Lower leg skin (tissue), 4 donors: ENCODE measurements around the gene RHCE. TPM values are rescaled to one million over a fixed set of nuclear protein-coding genes. Genes with fewer than 3 reads are reported as not detected.

Source experiments
- DNase-seq, 2 donors: peaks; one replicate each; pipeline ENCODE4 v3.0.0-alpha.2; 2019; ENCODE audit warnings: low spot score in 2 of 2
- H3K4me3 ChIP-seq: fragments of 200-600 bp; sonication (generic); 2 replicates; pipeline ENCODE4 v1.5.1; 2017; ENCODE audit warnings: mild to moderate bottlenecking, low read depth; ENCODE audit not compliant: poor library complexity, severe bottlenecking
- POLR2A ChIP-seq, 2 donors: fragments of 450-650 bp; IDR thresholded peaks; one replicate each; pipeline ENCODE4 v1.6.1; 2016 to 2017; ENCODE audit warnings: antibody characterized with exemption in 2 of 2, mild to moderate bottlenecking in 1 of 2, moderate library complexity in 1 of 2
- WGBS, 2 donors: methylation state at CpG; one replicate each; pipeline ENCODE4 v1.1.5; 2018; 5-methylcytosine and 5-hydroxymethylcytosine counted together
- intact Hi-C: fragments of 100-400 bp; cut with DNase I; formaldehyde crosslinking; loops from one replicate; pipeline ENCODE4 v1.15.0; 2023; ENCODE audit warnings: low total_unique reads
- total RNA-seq, 4 donors: library from RNA; depleted of rRNA; stranded (reverse); fragments of >200 nt; gene quantifications; one replicate each; pipeline ENCODE4 v1.1.0, GENCODE V29; 2016
- TF ChIP-seq, protein P1 (sequence below), 3 donors: fragments of 450-650 bp; IDR thresholded peaks; one replicate each; pipeline ENCODE4 v1.5.1; 2016; ENCODE audit warnings: antibody characterized with exemption in 3 of 3, mild to moderate bottlenecking in 3 of 3, moderate library complexity in 2 of 3

RHCE gene
- total RNA-seq, 4 donors from 2014 or later, result 0.16 to 1.4 (median 0.61) TPM; not detected in 1

DNA sequence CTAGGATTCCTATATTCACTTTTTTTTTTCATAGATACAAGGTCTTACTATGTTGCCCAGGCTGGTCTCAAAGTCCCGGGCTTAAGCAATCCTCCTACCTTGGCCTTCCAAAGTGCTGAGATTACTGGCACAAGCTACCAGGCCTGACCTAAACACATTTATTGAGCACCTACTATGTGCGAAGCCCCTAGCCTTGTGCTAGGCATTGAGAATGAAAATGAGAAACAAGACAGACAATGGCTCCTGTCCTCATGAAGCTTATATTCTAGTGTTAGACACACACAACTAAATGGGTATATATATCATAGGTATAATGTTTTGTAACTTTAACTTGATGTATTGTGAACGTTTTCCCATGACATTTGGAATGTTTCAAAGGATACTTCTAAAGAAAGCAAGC lies 71.0 kb downstream of the RHCE start:
- no peak for DNase-seq
- 92 to 93% methylated on average over 3 of the region's 3 CpGs for WGBS, 2 donors
- H3K4me3 ChIP-seq, result no peak overlapping the region
- intact Hi-C loops, result no loop called here
- TF ChIP-seq, protein P1, sequence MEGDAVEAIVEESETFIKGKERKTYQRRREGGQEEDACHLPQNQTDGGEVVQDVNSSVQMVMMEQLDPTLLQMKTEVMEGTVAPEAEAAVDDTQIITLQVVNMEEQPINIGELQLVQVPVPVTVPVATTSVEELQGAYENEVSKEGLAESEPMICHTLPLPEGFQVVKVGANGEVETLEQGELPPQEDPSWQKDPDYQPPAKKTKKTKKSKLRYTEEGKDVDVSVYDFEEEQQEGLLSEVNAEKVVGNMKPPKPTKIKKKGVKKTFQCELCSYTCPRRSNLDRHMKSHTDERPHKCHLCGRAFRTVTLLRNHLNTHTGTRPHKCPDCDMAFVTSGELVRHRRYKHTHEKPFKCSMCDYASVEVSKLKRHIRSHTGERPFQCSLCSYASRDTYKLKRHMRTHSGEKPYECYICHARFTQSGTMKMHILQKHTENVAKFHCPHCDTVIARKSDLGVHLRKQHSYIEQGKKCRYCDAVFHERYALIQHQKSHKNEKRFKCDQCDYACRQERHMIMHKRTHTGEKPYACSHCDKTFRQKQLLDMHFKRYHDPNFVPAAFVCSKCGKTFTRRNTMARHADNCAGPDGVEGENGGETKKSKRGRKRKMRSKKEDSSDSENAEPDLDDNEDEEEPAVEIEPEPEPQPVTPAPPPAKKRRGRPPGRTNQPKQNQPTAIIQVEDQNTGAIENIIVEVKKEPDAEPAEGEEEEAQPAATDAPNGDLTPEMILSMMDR (IDR thresholded peaks at IDR 0.05), result no peak
- TF ChIP-seq POLR2A (IDR thresholded peaks at IDR 0.05), result no peak

DNA sequence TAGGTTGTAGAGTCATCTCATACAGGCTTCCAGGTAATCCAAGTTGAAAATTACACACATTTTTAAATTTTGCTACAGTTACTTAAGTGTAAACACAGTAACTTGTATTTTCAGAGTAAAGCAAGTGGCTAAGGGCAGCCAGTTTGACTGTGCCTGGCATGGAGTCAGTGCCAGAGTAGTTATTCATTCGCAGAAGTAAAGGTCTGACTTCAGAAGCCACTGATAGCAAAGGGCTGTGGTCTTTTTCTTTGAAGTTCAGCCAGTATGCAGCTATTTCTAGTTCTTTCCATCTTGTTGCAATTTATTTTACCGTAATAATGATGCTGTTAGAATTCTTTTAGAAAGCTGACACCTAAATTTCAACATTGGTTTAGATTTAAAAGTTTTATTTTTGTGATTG lies 73.1 kb downstream of the RHCE start:
- H3K4me3 ChIP-seq, result no peak overlapping the region
- 48 to 70% methylated on average over 2 of the region's 2 CpGs for WGBS, 2 donors
- intact Hi-C loops, result no loop called here
- no peak for DNase-seq
- TF ChIP-seq, protein P1 (IDR thresholded peaks at IDR 0.05), result no peak
- no peak for TF ChIP-seq POLR2A (IDR thresholded peaks at IDR 0.05)

DNA sequence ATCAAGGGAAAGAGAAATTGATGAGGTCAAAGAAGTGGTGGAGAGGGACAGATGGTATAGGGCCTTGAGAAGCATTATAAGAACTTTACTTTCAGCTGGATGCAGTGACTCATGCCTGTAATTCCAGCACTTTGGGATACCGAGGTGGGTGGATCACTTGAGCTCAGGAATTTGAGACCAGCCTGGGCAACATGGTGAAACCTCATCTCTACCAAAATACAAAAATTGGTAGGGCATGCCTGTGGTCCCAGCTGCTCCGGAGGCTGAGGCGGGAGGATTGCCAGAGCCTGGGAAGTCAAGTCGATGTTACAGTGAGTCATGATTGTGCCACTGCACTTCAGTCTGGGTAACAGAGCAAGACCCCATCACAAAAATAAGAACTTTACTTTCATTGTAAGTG lies 76.8 kb downstream of the RHCE start:
- intact Hi-C loops, result no loop called here
- TF ChIP-seq POLR2A (IDR thresholded peaks at IDR 0.05), result no peak
- TF ChIP-seq, protein P1 (IDR thresholded peaks at IDR 0.05), result no peak
- no peak for DNase-seq
- WGBS, 2 donors, result 24 to 38% methylated on average over 4 of the region's 4 CpGs
- H3K4me3 ChIP-seq, result no peak overlapping the region

DNA sequence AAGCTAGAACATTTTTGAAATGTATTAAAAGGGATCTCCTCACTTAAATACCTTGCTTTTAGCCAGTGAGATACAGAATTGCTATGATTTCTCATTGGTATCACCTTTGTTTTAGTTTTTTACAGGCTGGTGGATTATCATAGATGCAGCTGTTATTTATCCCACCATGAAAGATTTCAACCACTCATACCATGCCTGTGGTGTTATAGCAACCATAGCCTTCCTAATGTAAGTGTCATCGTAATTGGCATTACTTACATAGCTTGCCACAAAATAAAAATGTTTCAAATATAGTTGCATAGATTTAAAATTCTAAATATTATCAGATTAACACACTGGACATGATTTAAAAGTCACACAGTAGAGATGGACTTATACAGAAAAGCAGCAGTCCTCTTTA lies 77.8 kb downstream of the RHCE start:
- intact Hi-C loops, result no loop called here
- 97 to 98% methylated on average over 1 of the region's 1 CpG for WGBS, 2 donors
- no peak for DNase-seq
- TF ChIP-seq, protein P1 (IDR thresholded peaks at IDR 0.05), result no peak
- no peak for TF ChIP-seq POLR2A (IDR thresholded peaks at IDR 0.05)
- no peak overlapping the region for H3K4me3 ChIP-seq

DNA sequence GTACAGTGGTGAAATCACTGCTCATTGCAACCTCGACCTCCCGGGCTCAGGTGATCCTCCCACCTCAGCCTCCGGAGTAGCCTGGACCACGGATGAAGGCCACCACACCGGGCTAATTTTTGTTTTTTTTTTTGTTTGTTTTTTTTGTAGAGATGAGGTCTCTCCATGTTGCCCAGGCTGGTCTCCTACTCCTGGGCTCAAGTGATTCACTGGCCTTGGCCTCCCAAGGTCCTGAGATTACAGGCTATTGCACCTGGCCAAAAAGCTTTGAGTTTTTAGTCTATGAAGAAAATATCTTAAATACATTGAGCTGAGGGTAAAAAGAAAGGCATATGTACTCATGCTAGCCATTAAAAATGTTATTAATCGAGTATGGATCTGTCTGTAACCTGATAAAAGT lies 78.9 kb downstream of the RHCE start:
- whole genome bisulfite sequencing, 2 donors, result 76 to 87% methylated on average over 6 of the region's 6 CpGs
- intact Hi-C loops, result no loop called here
- TF ChIP-seq POLR2A (IDR thresholded peaks at IDR 0.05), result no peak
- TF ChIP-seq, protein P1 (IDR thresholded peaks at IDR 0.05), result no peak

DNA sequence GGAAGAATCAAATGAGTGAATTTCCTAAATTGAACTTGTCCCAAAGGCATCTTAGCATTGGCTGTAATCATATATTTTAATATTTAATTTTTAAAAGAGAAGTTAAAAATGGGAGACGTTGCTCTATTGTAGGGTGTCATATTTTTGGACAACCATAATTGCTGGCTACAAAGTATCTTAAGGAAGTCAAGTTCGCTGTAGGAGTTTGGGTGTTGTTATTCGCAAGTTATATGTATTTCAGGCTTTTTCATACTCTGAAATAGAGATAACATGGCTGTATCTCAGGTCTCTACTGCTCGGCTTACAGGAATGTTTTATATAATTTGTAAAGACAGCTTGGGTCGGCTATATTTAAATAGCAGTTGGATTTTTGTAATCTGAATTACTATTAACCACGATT lies 81.6 kb downstream of the RHCE start:
- TF ChIP-seq, protein P1 (IDR thresholded peaks at IDR 0.05), result no peak
- no peak for TF ChIP-seq POLR2A (IDR thresholded peaks at IDR 0.05)
- no peak for DNase-seq
- intact Hi-C loops, result no loop called here
- 0 to 2% methylated on average over 6 of the region's 6 CpGs for WGBS, 2 donors
- peak overlapping the region; percentile 74 for H3K4me3 ChIP-seq

More for the DNA sequence above, 78.9 kb downstream of the RHCE start:
- no peak overlapping the region for H3K4me3 ChIP-seq
- DNase-seq, result no peak
